HCT116 (cell line): ENCODE measurements around the gene MAN1A1. TPM values are rescaled to one million over a fixed set of nuclear protein-coding genes. Genes with fewer than 3 reads are reported as not detected.

Experiments used
- ATAC-seq: fragments of 200-7000 bp; cut with Tn5 transposase; 2 replicates; pipeline ENCODE4 v1.9.1; 2020; ENCODE audit warnings: mild to moderate bottlenecking, moderate library complexity
- BruUV-seq: library from RNA; stranded (reverse); fragments of 400-500 nt; replicated peaks from 2 replicates; lab custom pipeline; 2021; lab: Mats Ljungman, UMichigan
- CTCF ChIA-PET: fragments of 300-600 bp; sonication (Branson Sonifier 250); formaldehyde crosslinking; loops from one replicate; lab custom pipeline; 2021; ENCODE audit warnings: antibody characterized with exemption; lab: Charles Lee
- POLR2A ChIA-PET: fragments of 300-600, 350-600 bp; sonication (Branson Sonifier 250); formaldehyde crosslinking; loops from one replicate; lab custom pipeline; 2021; ENCODE audit warnings: antibody characterized with exemption; lab: Charles Lee
- RAD21 ChIA-PET, 2 experiments: fragments of 300-600 bp; sonication (Branson Sonifier 250); formaldehyde crosslinking; loops; one replicate each; lab custom pipeline; 2023; ENCODE audit warnings: low total read pairs in 2 of 2; ENCODE audit not compliant: uncharacterized antibody in 2 of 2, unreplicated experiment in 2 of 2, low non-redundant PET in 1 of 2; lab: Charles Lee
- DNase-seq: peaks from one replicate; pipeline ENCODE4 v3.0.0-alpha.2; 2010; ENCODE audit warnings: low read depth, low spot score
- H2AFZ ChIP-seq: fragments of 200-600 bp; shearing (Covaris generic), sonication (generic); 2 replicates; pipeline ENCODE4 v1.6.1; 2017; ENCODE audit warnings: low read depth, mixed run types, mixed read lengths, antibody characterized with exemption, low read length; ENCODE audit not compliant: poor library complexity, severe bottlenecking
- H3K27ac ChIP-seq: 2 replicates; pipeline ENCODE4 v1.5.1; 2012; ENCODE audit warnings: low read depth, low read length
- H3K27me3 ChIP-seq: fragments of 200-600 bp; sonication (generic); 2 replicates; pipeline ENCODE4 v1.6.1; 2016; ENCODE audit warnings: mixed run types, low read length, mixed read lengths; ENCODE audit not compliant: insufficient read depth
- H3K36me3 ChIP-seq, 2 experiments: fragments of 200-500 bp in 1 of 2; fragments of 200-600 bp in 1 of 2; sonication (Bioruptor generic) in 1 of 2; sonication (generic) in 1 of 2; 2 replicates each; pipeline versions ENCODE4 v1.5.1 to v1.6.1; 2014 to 2016; ENCODE audit warnings: low read length in 2 of 2, inconsistent platforms in 1 of 2, mixed read lengths in 1 of 2, mixed run types in 1 of 2; ENCODE audit not compliant: insufficient read depth in 2 of 2, control insufficient read depth in 1 of 2
- H3K4me1 ChIP-seq, 2 experiments: fragments of 200-600 bp in 1 of 2; sonication (generic) in 1 of 2; 2 replicates each; pipeline versions ENCODE4 v1.5.1 to v1.6.1; 2012 to 2017; ENCODE audit warnings: low read length in 2 of 2, inconsistent platforms in 1 of 2, mild to moderate bottlenecking in 1 of 2, mixed read lengths in 1 of 2, mixed run types in 1 of 2, moderate library complexity in 1 of 2; ENCODE audit not compliant: insufficient read depth in 2 of 2, control insufficient read depth in 1 of 2
- H3K4me2 ChIP-seq: fragments of 200-600 bp; sonication (generic); 2 replicates; pipeline ENCODE4 v1.6.1; 2017; ENCODE audit warnings: mixed run types, low read length, mixed read lengths
- H3K4me3 ChIP-seq, 2 experiments: fragments of 200-600 bp in 1 of 2; sonication (generic) in 1 of 2; replicated peaks in 1 of 2; 2 replicates each; pipeline ENCODE4 v1.5.1; 2011 to 2016; ENCODE audit warnings: low read length in 2 of 2, control low read depth in 1 of 2, low read depth in 1 of 2, mild to moderate bottlenecking in 1 of 2, mixed read lengths in 1 of 2, mixed run types in 1 of 2
- H3K79me2 ChIP-seq: fragments of 200-600 bp; sonication (generic); 2 replicates; pipeline ENCODE4 v1.6.1; 2017; ENCODE audit warnings: mild to moderate bottlenecking, mixed run types, low read length, moderate library complexity, mixed read lengths; ENCODE audit not compliant: insufficient read depth
- H3K9ac ChIP-seq: fragments of 200-600 bp; sonication (generic); 2 replicates; pipeline ENCODE4 v1.6.1; 2016; ENCODE audit warnings: low read length, mixed read lengths
- H3K9me2 ChIP-seq: fragments of 200-600 bp; sonication (generic), shearing (Covaris generic); 2 replicates; pipeline ENCODE4 v1.6.1; 2017; ENCODE audit warnings: mixed run types, mild to moderate bottlenecking, moderate library complexity; ENCODE audit not compliant: insufficient read depth
- H3K9me3 ChIP-seq, 2 experiments: fragments of 200-500 bp in 1 of 2; fragments of 200-600 bp in 1 of 2; sonication (Bioruptor generic) in 1 of 2; sonication (generic) in 1 of 2; 2 replicates each; pipeline ENCODE4 v1.6.1; 2014 to 2017; ENCODE audit warnings: low read length in 2 of 2, mixed read lengths in 2 of 2, inconsistent platforms in 1 of 2, low read depth in 1 of 2, mild to moderate bottlenecking in 1 of 2, mixed run types in 1 of 2, moderate library complexity in 1 of 2; ENCODE audit not compliant: control insufficient read depth in 1 of 2, insufficient read depth in 1 of 2
- H4K20me1 ChIP-seq: fragments of 200-600 bp; sonication (generic), shearing (Covaris generic); 2 replicates; pipeline ENCODE4 v1.6.1; 2017; ENCODE audit warnings: mixed run types, mild to moderate bottlenecking, moderate library complexity; ENCODE audit not compliant: insufficient read depth
- CEBPB ChIP-seq: IDR thresholded peaks from 2 replicates; pipeline ENCODE4 v1.6.1; 2012; ENCODE audit warnings: low read depth
- ELF1 ChIP-seq: IDR thresholded peaks from 2 replicates; pipeline ENCODE4 v1.6.1; 2012; ENCODE audit warnings: low read depth, borderline replicate concordance
- JUND ChIP-seq: IDR thresholded peaks from 2 replicates; pipeline ENCODE4 v1.6.1; 2012
- MAX ChIP-seq: IDR thresholded peaks from 2 replicates; pipeline ENCODE4 v1.6.1; 2012
- POLR2A ChIP-seq: IDR thresholded peaks from 2 replicates; pipeline ENCODE4 v1.7.0; 2011; ENCODE audit warnings: borderline replicate concordance; ENCODE audit not compliant: insufficient read depth, insufficient read length; ENCODE audit errors: extremely low read depth
- POLR2AphosphoS5 ChIP-seq: IDR thresholded peaks from 2 replicates; pipeline ENCODE4 v1.6.1; 2011; ENCODE audit warnings: mild to moderate bottlenecking, low read depth, low read length, moderate library complexity
- REST ChIP-seq: IDR thresholded peaks from 2 replicates; pipeline ENCODE4 v1.6.1; 2012; ENCODE audit warnings: low read depth
- SIN3A ChIP-seq: IDR thresholded peaks from 2 replicates; pipeline ENCODE4 v1.6.1; 2012; ENCODE audit warnings: low read depth
- TCF7L2 ChIP-seq: IDR thresholded peaks from 2 replicates; pipeline ENCODE4 v1.7.0; 2011; ENCODE audit warnings: borderline replicate concordance, inconsistent platforms; ENCODE audit not compliant: insufficient read depth, insufficient read length; ENCODE audit errors: extremely low read depth
- YY1 ChIP-seq: IDR thresholded peaks from 2 replicates; pipeline ENCODE4 v1.6.1; 2011; ENCODE audit warnings: low read length, low read depth, moderate library complexity, mild to moderate bottlenecking; ENCODE audit not compliant: insufficient replicate concordance; ENCODE audit errors: extremely low read depth
- intact Hi-C: fragments of 100-400 bp; cut with micrococcal nuclease; formaldehyde crosslinking; loops from 2 replicates; pipeline ENCODE4 v1.10.0; 2022
- total RNA-seq: library from RNA; stranded (reverse); gene quantifications from one replicate; pipeline ENCODE4 v1.2.1, GENCODE V29; 2021; ENCODE audit not compliant: unreplicated experiment

MAN1A1 gene
- total RNA-seq, 1 experiment from 2014 or later: 46.0 TPM

- H3K36me3 ChIP-seq: peaks cover 0 to 4% of the 10 kb centered on the region in 2 experiments; a peak in 1 of 4 replicates
- H3K9ac ChIP-seq: no peak overlapping the region
- DNase-seq: no peak
- H3K79me2 ChIP-seq: no peaks in the 10 kb centered on the region
- ChIA-PET RAD21 (no interaction called here), POLR2A (no interaction called here), CTCF (no interaction called here)
- intact Hi-C loops: no loop called here
- TF ChIP-seq MAX: no peak
- TF ChIP-seq SIN3A: no peak
- no peak for TF ChIP-seq POLR2AphosphoS5
- no peak for TF ChIP-seq JUND
- no peak for TF ChIP-seq REST
- TF ChIP-seq ELF1: no peak
- no peak for TF ChIP-seq YY1
- TF ChIP-seq POLR2A: no peak
- no peak for TF ChIP-seq CEBPB
- TF ChIP-seq TCF7L2: no peak
- no peak overlapping the region for H2AFZ ChIP-seq
- BruUV-seq: no TSS peak
- no peaks in the 10 kb centered on the region for H3K9me2 ChIP-seq
- H3K4me3 ChIP-seq: no peak overlapping the region
- H4K20me1 ChIP-seq: no peaks in the 10 kb centered on the region; the same call in 1 of the 2 replicates
- H3K9me3 ChIP-seq: no peaks in the 10 kb centered on the region
- H3K27ac ChIP-seq: peak overlapping the region; percentile 23; the same call in 1 of the 2 replicates
- ATAC-seq: no peak
- H3K4me2 ChIP-seq: no peak overlapping the region
- no peaks in the 10 kb centered on the region for H3K27me3 ChIP-seq
- H3K4me1 ChIP-seq: peaks cover 13 to 32% of the 10 kb centered on the region in 2 experiments
Measured at GRCh38 chr6:119207327-119207726, 142.2 kb downstream of the MAN1A1 start.
